CD4-positive, alpha-beta T cell treated with Interleukin-17A for 4 hours (primary cell): ENCODE measurements around the gene TMEM260.
A peak's percentile ranks its signal among the peaks of the same experiment; 100 is the strongest.

Source experiments
- DNase-seq: peaks from one replicate; pipeline ENCODE4 v3.0.0-alpha.2; 2020; ENCODE audit warnings: mixed read lengths

The TMEM260 gene

GRCh38 chr14:56579345-56580220 is at the start of gene TMEM260:
TMEM260 (plus strand) TSS chr14:56579798; CDS start chr14:56579915, 117 bp downstream.
- DNase-seq: peak; percentile 92

- DNase-seq: no peak
Measured at GRCh38 chr14:56532546-56532945, 47.1 kb upstream of the TMEM260 start.

GRCh38 chr14:56534656-56535055 is 44.9 kb upstream of the TMEM260 start:
- no peak for DNase-seq

GRCh38 chr14:56539862-56540261 is 39.7 kb upstream of the TMEM260 start:
- DNase-seq: no peak

- no peak for DNase-seq
Measured at GRCh38 chr14:56543436-56543835, 36.2 kb upstream of the TMEM260 start.

- DNase-seq: no peak
Measured at GRCh38 chr14:56549721-56550120, 29.9 kb upstream of the TMEM260 start.

GRCh38 chr14:56552615-56553014 is 27.0 kb upstream of the TMEM260 start:
- DNase-seq: no peak

GRCh38 chr14:56554301-56554700 is 25.3 kb upstream of the TMEM260 start:
- DNase-seq: no peak

- no peak for DNase-seq
Measured at GRCh38 chr14:56555921-56556570, 23.6 kb upstream of the TMEM260 start.

- no peak for DNase-seq
Measured at GRCh38 chr14:56559182-56559581, 20.4 kb upstream of the TMEM260 start.

- DNase-seq: no peak
Measured at GRCh38 chr14:56561606-56562005, 18.0 kb upstream of the TMEM260 start.

- no peak for DNase-seq
Measured at GRCh38 chr14:56562883-56563282, 16.7 kb upstream of the TMEM260 start.

GRCh38 chr14:56569174-56569573 is 10.4 kb upstream of the TMEM260 start:
- DNase-seq: no peak

GRCh38 chr14:56570295-56570694 is 9.3 kb upstream of the TMEM260 start:
- DNase-seq: no peak

GRCh38 chr14:56580221-56580711 is 668 bp downstream of the TMEM260 start:
- no peak for DNase-seq

GRCh38 chr14:56581041-56581727 is 1.6 kb downstream of the TMEM260 start:
- no peak for DNase-seq

- no peak for DNase-seq
Measured at GRCh38 chr14:56585461-56586084, 6.0 kb downstream of the TMEM260 start.

- DNase-seq: no peak
Measured at GRCh38 chr14:56587701-56588100, 8.1 kb downstream of the TMEM260 start.

GRCh38 chr14:56590535-56590960 is 10.9 kb downstream of the TMEM260 start:
- no peak for DNase-seq

GRCh38 chr14:56592746-56593544 is 13.3 kb downstream of the TMEM260 start:
- DNase-seq: no peak

- no peak for DNase-seq
Measured at GRCh38 chr14:56594428-56594827, 14.8 kb downstream of the TMEM260 start.

- DNase-seq: no peak
Measured at GRCh38 chr14:56598519-56598918, 18.9 kb downstream of the TMEM260 start.
